Activated naive CD4-positive, alpha-beta T cell treated with Interleukin-2 at 50 U/mL for 16 hours (primary cell): ENCODE data around the gene RAB17.
"Not testable (repeated sequence)": the region's sequence is repeated elsewhere in the genome, so short reads cannot be mapped to it uniquely, and the experiment has no call there.

Source experiments
- DNase-seq: peaks from one replicate; pipeline ENCODE4 v3.0.0-alpha.2; 2020

Gene RAB17

DNA sequence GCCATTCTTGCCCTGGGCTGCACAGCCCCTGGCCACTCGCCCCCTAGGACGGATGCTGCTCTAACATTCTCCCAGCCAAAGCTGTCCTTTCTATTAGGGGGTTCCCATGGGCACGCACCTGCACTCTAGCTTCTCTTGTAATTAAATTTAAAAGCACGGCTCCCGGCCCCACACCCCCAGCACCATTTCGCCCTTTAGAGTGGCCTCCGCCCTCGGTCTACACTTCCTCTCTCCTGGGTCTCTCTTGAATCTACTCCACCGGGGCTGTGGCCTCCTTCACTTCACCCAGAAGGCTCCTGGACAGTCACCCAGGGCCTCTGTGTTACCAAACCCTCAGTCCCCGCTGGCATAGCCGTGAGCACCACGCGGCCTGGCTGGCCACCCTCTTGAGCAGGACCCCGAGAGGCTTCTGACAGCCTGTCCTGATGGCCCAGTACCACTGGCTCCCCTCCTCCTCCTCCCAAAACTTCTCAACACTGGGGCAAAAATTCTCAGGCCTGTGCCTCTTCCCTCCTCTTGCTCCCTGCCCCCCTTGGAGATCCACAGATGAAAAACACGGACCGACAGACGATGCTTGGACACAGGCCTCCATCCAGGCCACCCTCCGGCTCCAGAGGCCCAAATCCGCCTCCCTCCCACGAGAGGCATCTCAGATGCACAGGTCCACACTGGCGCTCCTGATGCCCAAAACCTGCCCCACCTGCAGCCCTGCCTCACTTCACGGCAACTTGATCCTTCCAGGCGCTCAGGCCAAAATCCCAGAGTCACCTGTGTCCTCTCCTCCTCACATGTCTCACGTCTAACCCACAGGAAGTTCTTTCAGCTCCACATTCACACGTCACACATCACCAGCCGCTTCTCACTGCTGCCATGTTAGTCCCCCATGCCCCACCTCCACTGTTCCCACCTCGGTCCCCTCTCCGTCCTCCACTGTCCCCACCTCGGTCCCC, 6.9 kb upstream of the RAB17 start:
- no peak for DNase-seq

DNA sequence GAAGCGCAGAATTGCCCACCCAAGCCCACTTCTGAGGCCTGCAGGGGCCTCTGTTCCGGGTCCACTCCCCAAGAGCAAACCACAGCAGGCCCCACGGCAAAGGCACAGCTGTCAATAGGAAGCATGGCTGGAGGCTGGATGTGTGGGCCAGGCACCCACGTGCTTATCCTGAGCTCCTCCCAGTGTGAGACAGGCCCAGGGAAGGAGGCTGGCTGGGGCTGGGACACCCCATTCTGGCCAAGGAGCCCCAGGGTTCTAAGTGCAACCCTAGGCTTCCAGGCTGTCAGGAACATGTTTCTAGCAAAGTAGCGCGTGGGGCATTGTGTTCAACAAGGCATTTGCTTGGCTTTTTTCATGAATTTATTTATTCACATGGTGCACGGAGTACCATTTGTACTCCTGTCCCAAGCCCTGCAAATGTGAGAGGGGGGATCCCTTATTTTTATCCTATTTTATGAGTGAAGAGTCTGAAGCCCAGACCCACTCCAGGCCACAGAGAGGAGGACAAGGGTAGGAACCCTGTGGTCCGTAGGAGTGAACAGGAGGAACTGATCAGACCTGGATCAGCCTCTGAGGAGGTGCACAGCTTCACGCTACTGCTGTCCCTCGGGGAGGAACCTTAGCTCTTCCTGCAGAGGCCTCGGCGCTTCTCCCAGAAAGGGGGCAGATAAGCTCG, 6.1 kb upstream of the RAB17 start:
- DNase-seq, result no peak

DNA sequence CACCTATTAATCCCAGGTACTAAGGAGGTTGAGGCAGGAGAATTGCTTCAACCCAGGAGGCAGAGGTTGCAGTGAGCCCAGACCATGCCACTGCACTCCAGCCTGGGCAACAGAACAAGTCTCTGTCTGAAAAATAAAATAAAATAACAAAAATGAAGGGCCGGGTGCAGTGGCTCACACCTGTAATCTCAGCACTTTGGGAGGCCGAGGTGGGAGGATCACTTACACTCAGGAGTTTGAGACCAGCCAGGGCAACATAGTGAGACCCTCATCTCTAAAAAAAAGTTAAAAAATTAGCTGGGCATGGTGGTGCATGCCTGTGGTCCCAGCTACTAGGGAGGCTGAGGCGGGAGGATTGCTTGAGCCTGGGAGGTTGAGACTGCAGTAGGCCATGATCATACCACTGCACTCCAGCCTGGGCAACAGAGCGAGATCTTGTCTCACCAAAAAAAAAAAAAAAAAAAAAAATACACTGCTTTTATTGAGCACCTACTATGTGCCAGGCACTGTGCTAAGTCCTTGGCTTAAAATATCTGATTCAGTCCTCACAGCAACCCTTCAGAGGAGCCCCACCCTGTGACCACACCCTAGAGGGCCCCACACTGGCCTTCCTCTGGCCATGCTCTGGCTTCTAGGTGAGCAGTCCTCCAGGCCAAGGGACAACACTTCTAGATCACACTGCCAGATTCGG, 5.4 kb upstream of the RAB17 start:
- DNase-seq, result not testable (repeated sequence)

DNA sequence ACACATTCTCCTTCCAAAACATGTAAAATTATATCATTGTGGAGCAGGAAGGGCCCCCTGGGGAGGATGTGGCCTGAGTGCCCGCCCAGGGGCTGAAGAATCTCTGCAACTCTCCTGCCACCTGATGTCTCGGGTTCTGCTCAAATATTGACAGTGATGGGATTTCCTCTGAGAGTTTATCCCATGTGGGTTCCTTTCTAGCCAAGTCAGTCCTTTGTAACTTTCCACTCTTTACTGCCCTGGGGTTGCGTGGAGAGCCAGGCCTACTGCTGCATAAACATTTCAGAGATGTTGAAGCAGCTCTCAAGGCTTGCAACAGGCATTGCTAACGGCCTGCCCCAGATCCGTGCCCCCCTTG, 4.0 kb upstream of the RAB17 start:
- no peak for DNase-seq

DNA sequence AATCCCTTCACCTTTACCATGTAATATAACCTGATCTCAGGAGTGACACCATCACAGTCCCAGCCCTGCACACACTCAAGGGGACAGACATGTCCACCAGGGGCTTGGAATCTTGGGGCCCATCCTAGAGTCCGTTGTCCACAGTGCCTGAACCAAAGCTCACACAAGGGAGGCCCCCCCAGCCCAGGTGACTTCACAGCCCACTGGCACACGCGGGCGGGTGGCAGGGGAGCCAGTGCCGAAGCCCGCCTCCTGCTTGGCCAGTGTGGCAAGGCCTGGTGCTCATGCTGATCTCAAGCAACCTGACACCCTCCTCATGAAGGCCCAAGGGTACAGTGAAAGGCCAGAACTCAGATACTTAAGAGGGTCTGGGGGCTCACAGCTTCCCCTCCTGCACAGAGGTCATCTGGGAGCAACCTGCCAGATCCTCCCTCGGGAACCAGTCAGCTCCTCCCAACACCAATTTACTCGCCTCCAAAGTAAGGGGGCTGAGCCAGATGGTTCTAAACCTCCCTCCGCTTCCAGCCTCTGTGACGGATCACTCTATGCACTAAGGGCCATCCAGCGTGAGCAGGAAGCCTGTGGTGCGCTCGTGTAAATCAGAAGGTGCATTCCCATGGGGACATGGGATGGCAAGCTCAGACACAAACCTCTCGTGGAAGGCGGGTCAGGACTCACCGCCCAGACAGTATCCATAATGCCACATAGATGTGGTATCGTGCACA, 3.2 kb upstream of the RAB17 start:
- DNase-seq, result no peak

DNA sequence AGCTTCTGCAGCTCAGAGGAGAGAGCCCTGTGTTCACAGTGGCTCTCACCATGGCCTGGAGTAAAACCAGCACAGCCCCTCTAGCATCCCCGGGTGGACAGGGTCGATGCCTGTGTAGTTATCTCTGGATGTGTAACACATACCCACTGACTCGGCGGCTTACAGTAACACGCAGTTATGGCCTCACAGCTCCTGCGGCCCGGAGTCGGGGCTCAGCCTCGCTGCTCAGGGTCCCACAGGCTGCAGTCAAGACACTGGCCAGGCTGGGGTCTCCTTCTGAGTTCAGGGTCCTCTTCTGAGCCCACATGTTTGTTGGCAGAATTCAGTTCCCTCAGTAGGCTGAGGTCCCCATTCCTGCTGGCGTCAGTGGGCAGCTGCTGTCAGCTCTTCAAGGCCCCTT, 2.5 kb upstream of the RAB17 start:
- DNase-seq, result no peak

DNA sequence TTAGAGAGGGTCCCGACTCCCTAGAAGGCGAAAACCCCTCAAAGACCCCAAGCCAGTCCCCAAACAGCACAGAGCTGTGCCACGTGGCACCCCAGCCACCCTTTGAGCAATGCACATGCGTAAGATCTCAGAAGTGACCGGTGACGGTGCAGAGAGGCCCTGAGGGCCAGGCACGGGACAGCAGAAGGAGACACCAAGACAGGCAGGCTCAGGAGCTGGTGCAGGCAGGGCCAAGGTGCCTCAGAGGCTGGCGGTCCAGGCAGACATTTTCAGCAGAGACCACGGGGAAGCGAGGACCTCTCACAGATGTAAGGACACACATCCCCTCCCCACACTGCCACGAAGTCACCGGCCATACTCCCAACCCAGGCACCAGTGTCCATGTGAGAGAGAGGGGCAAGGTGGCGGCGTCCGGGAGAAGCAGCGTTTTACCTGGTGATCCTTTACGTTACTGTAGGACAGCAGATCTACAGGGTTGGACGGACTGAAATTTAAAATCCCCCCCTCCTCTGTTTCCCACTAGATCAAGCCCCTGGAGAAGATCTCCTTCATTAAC, 2.0 kb upstream of the RAB17 start:
- DNase-seq, result no peak

DNA sequence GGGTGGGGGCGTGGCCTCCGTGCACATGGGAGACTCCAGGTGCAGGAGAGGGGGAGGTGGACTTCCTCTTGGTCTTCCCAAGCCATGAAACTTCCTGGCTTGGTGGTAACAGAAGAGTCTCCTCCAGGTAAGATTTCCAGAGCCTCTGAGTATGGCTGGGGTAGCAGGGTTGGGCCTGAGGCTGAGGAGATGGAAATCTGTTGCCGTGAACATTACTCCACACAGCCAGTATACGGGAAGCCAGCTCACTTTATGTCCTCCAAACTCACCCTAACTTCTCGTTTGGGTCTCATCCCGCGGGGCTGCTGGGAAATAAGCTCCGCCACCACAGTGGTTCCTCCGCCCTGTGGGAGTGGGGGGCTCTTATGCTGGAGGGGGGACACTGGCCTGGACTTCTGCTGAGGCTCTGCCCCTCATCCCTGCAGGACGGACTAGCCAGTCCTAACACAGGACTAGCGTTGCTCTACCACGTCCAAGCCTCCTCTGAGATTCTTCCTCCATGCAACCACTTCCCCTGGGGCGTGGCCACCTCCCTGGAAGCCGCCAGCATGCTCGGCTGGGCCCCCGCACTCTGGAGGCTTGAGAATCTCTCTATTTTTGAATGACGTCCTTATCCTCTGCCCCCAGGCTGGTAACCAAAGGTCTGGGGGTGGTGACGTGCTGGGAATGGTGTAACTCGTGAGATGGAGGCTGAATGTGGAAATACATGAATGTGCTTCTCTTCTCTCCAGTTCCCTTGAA, 777 bp upstream of the RAB17 start:
- peak; percentile 3 for DNase-seq

DNA sequence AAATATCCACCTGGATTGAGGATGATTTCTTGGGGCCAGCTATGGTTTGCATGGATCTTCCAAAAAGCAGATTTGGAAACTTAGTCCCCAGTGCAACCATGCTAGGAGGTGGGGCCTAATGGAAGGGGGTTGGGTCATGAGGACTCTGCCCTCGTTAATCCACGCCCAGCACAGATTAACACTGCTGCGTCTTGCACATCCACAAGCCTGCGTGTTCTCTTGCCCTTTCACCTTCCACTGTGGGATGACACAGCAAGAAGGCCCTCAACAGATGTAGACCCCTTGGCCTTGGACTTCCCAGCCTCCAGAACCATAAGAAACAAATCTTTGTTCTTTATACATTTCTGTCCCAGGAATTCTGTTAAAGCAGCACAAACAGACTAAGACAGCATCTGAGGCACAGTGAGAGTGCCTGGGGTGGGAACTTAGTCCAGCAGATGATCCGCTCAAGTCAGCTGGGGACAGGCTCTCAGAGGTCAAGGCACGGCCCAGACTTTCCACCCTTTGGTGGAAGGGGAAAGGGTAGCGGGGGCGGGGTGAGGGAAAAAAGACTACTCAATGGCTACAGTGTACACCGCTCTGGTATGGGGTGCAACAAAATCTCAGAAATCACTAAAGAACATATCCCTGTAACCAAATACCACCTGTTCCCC, 2.4 kb downstream of the RAB17 start:
- DNase-seq, result no peak

DNA sequence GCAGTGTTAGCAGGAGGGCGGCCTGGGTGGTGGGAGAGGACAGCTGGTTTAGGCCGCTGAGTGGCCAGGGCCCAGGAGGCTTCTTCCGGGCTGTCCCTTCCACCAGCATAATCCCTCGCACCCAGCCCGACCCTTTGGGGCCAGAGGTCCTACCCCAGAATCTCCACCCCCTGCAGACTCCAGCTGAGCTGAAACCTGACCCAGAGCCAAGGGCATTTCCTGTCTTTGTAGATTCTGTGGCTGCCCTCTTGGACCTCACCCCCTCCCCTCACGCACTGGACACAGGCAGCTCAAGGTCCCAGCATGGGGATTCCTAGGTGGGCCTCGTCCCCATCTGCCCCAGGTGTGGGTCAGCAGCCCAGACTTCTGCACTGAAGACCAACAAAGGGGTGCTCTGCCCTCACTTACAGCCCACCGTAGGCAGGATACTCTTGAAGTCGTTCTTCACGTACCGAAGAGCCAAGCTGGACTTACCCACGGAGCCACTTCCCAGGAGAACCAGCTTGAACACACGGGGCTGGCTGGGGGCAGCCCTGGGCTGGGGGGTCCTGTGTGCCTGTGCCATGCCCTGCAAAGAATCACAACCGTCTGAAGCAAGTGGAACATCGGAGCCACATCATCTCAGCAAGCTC, 4.8 kb downstream of the RAB17 start:
- DNase-seq, result no peak

DNA sequence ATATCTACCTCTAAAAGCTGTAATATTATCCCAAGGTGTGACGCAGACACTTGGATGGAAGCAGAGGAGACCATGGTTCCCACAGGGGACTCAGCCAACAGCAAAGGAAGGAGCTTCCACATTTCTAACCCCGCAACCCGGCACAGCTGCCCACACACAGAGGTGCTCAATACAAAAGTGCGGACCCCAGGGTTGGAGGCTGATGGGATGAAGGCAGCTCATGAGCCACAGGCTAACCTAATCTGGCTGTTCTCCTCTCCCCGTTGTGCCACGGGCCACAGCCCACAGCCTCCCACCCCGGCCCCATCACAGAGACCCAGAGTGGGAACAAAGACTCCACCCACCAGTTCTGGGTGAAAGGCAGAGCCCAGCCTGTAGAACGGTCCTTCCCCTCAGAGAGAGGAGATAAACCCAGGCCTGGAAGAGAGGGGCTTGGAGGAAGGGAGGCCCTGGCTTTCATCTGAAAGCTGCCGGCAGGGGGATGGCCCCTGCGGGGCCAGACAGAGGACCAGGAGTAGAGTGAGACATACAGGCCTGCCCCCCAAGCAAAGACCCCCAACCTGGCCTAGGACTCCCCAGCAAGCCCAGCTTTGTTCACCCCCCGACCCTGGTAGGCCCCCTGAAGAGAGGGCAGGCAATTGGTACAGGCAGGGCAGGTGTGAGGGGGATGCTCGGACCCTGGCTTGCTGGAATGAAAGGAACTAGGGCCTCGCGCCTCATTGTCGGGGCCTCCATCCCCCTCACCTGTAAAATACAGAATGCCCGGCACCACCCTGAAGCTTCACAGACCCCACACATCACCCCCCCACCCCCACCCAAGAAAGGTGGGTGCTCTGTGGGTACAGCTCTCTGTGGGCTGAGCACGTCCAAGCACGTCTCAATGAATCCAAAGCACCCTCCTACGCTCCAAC, 6.9 kb downstream of the RAB17 start:
- DNase-seq, result no peak

DNA sequence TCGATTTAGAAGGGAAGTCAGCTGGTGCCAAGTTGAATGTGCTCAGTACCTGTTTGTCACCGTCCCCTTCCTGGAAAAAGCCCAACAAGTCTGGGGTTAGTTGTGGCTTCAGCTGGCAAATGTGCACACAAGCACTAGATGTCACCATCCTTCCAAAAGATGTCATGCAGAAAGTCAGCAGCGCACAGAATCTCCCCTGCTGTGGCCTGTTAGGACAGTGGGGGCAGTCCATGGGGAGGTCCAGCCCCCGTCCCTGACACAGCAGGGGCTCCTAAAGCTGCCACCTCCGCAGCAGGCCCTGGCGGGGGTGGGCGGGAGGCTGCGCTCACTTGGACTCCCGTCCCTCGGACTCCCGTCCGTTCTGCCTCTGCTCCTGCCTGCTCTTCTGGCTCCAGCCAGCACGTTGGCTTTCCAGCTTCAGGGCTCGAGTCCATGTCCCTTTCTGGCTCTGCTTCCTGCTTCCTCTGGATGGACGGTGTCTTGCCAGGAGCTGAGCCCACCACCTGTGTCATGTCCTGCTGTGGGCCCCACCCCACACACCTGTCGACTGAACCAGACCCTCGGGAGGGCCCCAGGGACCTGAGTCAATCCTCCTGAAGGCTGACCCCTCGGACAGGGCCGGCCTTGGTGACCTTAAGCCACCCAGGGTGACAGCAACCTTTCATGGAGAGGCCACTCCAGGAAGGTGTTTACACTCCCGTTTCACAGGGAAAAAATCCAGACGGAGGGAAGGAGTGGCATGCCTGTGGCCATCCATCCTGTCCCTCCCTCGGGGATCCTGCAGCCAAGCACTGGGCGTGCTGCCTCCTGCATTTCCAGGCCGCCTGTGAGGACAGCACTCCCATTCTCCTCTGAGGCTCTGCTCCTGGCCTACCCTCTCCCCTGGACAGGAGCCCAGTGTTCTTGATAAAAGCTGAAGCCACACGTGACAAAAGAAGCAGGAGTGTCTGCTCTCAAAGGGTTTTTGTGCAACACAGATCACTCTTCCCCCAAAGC, 8.5 kb downstream of the RAB17 start:
- DNase-seq, result peak; percentile 28

DNA sequence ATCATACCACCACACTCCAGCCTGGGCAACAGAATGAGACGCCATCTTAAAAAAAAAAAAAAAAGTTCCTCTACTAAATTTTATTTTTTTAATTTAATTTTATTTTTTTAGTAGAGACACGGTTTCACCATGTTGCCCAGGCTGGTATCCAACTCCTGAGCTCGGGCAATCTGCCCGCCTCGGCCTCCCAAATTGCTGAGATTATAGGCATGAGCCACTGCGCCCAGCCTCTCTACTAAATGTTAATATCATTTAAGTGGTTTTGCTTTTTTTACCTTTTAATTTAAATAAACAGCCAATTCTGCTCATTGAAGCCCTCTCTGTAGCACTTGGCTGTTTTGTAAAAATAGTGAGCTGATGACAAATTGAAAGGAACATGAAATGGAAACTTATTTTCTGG, 9.2 kb downstream of the RAB17 start:
- DNase-seq, result no peak

DNA sequence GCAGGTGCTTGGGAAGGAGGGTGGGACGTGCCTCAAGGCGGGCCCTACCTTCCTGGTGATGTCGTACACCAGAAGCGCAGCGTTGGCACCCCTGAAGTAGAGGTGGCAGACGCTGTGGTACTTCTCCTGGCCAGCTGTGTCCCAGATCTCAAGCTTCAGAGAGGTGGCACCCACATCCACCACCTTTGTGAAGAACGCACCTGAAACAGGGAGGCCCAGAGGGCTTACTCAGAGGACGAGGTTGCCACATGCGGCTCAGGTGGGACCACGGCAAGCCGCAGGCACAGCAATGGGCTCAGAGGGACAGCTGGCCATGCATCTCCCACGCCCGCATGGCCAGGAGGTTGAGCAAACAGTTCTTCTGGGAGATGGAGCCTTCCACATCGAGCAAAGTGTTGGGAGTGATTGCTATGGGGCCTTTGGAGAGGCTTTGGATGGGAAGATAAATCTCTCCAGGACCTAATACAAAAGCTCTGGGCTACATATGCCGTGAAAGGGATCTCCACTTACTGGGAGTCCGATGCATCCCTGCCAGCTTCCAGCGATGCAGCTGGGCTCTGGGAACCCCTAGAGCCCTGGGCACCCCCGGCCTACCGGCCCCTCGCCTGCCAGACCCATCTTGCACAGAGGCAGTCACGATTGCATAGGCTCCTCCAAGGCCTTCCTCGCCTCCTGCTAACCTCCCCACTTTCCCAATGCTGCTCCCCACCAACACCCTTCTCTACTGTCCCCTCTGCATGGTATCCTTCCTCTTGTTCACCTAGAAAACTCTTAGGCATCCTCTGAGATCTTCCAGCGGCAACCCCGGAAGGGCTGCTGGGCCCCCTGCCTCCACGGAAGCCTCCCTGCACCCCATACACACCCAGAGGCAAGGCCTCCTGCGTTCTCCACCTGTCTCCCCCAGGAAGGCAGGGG, 12.3 kb downstream of the RAB17 start:
- no peak for DNase-seq

DNA sequence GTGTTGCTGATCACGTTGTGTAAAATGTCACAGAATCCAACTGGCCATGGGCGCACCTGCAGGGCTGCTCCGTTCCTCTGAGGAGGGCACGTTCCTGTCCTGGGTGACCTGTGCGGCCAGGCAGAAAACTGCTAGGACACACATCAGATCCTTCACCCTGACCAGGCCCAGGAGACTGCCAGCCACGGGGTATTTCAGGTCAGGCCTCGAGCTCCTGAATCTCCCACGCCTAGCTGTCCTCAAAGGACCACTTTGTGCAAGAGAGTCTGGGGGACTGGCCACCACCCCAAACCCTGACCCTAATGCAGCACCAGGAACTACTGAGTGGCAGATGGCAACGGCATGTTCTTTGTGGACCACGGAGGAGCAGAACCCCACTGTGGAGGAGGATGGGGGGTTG, 13.1 kb downstream of the RAB17 start:
- no peak for DNase-seq

DNA sequence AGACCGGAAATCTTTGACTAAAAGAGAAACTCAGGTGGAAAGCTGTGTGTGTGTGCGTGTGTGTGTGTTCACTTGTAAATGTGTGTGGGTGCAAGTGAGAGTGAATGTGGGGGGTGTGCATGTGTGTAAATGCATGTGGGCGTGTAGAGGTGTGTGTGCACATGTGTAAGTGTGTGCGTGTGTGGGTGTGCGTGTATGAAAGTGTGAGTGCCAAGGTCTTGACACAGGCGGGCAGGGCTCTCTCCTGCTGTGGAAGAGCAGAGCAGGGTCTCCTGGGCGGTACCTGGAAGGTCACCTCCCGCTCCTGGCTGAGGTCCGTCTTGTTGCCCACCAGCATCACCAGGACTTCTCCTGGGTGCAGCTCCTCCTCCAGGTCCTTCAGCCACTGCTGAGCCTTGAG, 13.6 kb downstream of the RAB17 start:
- no peak for DNase-seq
